Spleen (tissue), 11 donors: ENCODE results near the gene SGCG. TPM values are rescaled to one million over a fixed set of nuclear protein-coding genes. Genes with fewer than 3 reads are reported as not detected.
A peak's percentile ranks its signal among the peaks of the same experiment; 100 is the strongest.

Experiments
- DNase-seq: peaks from one replicate; pipeline ENCODE4 v3.0.0-alpha.2; 2020
- H3K27ac ChIP-seq, 8 donors: fragments of 200-600 bp; sonication (generic) in 7 of 8; 1 replicate in 4 of 8; 2 replicates in 4 of 8; pipeline versions ENCODE4 v1.5.0 to v1.8.0; 2016 to 2021; ENCODE audit warnings: inconsistent platforms in 4 of 8, mild to moderate bottlenecking in 4 of 8, moderate library complexity in 1 of 8
- H3K27me3 ChIP-seq, 7 donors: fragments of 200-600 bp; sonication (generic) in 6 of 7; replicated peaks in 1 of 7; 1 replicate in 4 of 7; 2 replicates in 3 of 7; pipeline versions ENCODE4 v1.5.0 to v1.8.0; 2016 to 2021; ENCODE audit warnings: inconsistent platforms in 3 of 7, mild to moderate bottlenecking in 1 of 7
- H3K36me3 ChIP-seq, 6 donors: fragments of 200-600 bp; sonication (generic) in 5 of 6; 1 replicate in 4 of 6; 2 replicates in 2 of 6; pipeline versions ENCODE4 v1.5.0 to v1.8.0; 2016 to 2021; ENCODE audit warnings: inconsistent platforms in 2 of 6
- H3K4me1 ChIP-seq, 6 donors: fragments of 200-600 bp; sonication (generic) in 5 of 6; 1 replicate in 3 of 6; 2 replicates in 3 of 6; pipeline versions ENCODE4 v1.5.0 to v1.8.0; 2016 to 2021; ENCODE audit warnings: inconsistent platforms in 3 of 6
- H3K4me3 ChIP-seq, 8 donors: fragments of 200-600 bp; sonication (generic) in 7 of 8; 1 replicate in 4 of 8; 2 replicates in 4 of 8; pipeline versions ENCODE4 v1.5.0 to v1.8.0; 2016 to 2021; ENCODE audit warnings: inconsistent platforms in 4 of 8, mild to moderate bottlenecking in 4 of 8, moderate library complexity in 2 of 8
- H3K9me3 ChIP-seq, 8 donors: fragments of 200-600 bp; sonication (generic) in 7 of 8; 1 replicate in 4 of 8; 2 replicates in 4 of 8; pipeline versions ENCODE4 v1.5.0 to v1.8.0; 2016 to 2021; ENCODE audit warnings: inconsistent platforms in 4 of 8
- CTCF ChIP-seq, 11 experiments: fragments of 200-600 bp in 7 of 11; fragments of 450-650 bp in 4 of 11; sonication (generic) in 4 of 11; IDR thresholded peaks in 8 of 11; conservative IDR thresholded peaks in 3 of 11; 1 replicate in 7 of 11; 2 replicates in 4 of 11; pipeline versions ENCODE4 v1.4.0 to v1.8.0; 2016 to 2021; ENCODE audit warnings: antibody characterized with exemption in 11 of 11, inconsistent platforms in 4 of 11, mild to moderate bottlenecking in 1 of 11
- POLR2A ChIP-seq, 3 donors: fragments of 450-650 bp; IDR thresholded peaks; one replicate each; pipeline ENCODE4 v1.5.1; 2017; ENCODE audit warnings: antibody characterized with exemption in 3 of 3, mild to moderate bottlenecking in 1 of 3
- POLR2AphosphoS5 ChIP-seq, 3 donors: sonication (generic); formaldehyde crosslinking; IDR thresholded peaks; one replicate each; pipeline ENCODE4 v1.5.1; 2017; ENCODE audit warnings: antibody characterized with exemption in 3 of 3
- WGBS, 5 donors: extraction: QIAGEN DNeasy Blood & Tissue Kit in 3 of 5; methylation state at CpG; one replicate each; pipeline versions ENCODE4 v1.1.5 to v1.1.7; 2013 to 2018; 5-methylcytosine and 5-hydroxymethylcytosine counted together
- intact Hi-C: fragments of 100-400 bp; cut with DNase I; formaldehyde crosslinking; loops from one replicate; pipeline ENCODE4 v1.15.0; 2023; ENCODE audit warnings: low total_unique reads
- polyA plus RNA-seq, 3 donors: library from polyadenylated mRNA; stranded (reverse); fragments of 200-250 nt; gene quantifications; one replicate each; pipeline ENCODE4 v1.2.1, GENCODE V29; 2013
- total RNA-seq, 7 donors: library from RNA; depleted of rRNA in 3 of 7; stranded (reverse); fragments of >200 nt in 3 of 7; fragmentation: NEBNext Ultra II Directional in 4 of 7; extraction: Animal tissue kit (Norgen Biotek cat#: 25700) in 4 of 7; gene quantifications; one replicate each; pipeline versions ENCODE4 v1.1.0 to v1.2.1, GENCODE V29; 2016 to 2021
- donor health status: healthy with polysubstance abuse.
- donor health status: DM: no; HTN: no; CAD: no; lungs with moderate emphysema.
- donor health status: DM: no; HTN: no; CAD: no.
- donor health status: Bipolar disorder and iron deficiency.
- donor health status: healthy.
- donor health status: DM: no; HTN: no; CAD: no.
- donor health status: DM: yes; HTN: yes; CAD: no.

The SGCG gene
- total and polyA plus RNA-seq, 10 donors = not detected

- 77 to 85% (median 80%) methylated on average over 7 of the region's 7 CpGs for WGBS, 5 donors
- H3K27me3 ChIP-seq = peaks cover 0 to 51% (median 14%) of the 10 kb centered on the region in 7 donors
- H3K36me3 ChIP-seq = no peaks in the 10 kb centered on the region
- H3K4me3 ChIP-seq = no peak overlapping the region
- intact Hi-C loops = no loop called here
- DNase-seq = no peak
- no peak overlapping the region for H3K27ac ChIP-seq
- H3K4me1 ChIP-seq = peaks cover 0 to 16% (median 6%) of the 10 kb centered on the region in 6 donors
- peaks cover 0 to 19% (median 2%) of the 10 kb centered on the region in 8 donors for H3K9me3 ChIP-seq
- TF ChIP-seq POLR2A (IDR thresholded peaks at IDR 0.05) (no peak), CTCF (IDR thresholded peaks at IDR 0.05 in 8 of 11, conservative IDR thresholded peaks at IDR 0.05 in 3 of 11) (no peak), POLR2AphosphoS5 (IDR thresholded peaks at IDR 0.05) (no peak)
These were observed 23.0 kb upstream of the SGCG start for GRCh38 chr13:23157781-23158180.

GRCh38 chr13:23159205-23159759 is 21.5 kb upstream of the SGCG start:
- H3K36me3 ChIP-seq = no peaks in the 10 kb centered on the region
- peaks cover 0 to 51% (median 14%) of the 10 kb centered on the region in 7 donors for H3K27me3 ChIP-seq
- H3K4me3 ChIP-seq = peak overlapping the region in 4 of 8 donors; percentile 19 to 58 (median 25)
- intact Hi-C loops = no loop called here
- peaks cover 0 to 16% (median 6%) of the 10 kb centered on the region in 6 donors for H3K4me1 ChIP-seq
- TF ChIP-seq CTCF (IDR thresholded peaks at IDR 0.05 in 8 of 11, conservative IDR thresholded peaks at IDR 0.05 in 3 of 11) (peak in 6 of 11 experiments; percentile 5 to 46 (median 28)), POLR2A (IDR thresholded peaks at IDR 0.05) (no peak), POLR2AphosphoS5 (IDR thresholded peaks at IDR 0.05) (no peak)
- peaks cover 0 to 6% (median 0%) of the 10 kb centered on the region in 8 donors for H3K9me3 ChIP-seq
- no peak overlapping the region for H3K27ac ChIP-seq
- 9 to 16% (median 10%) methylated on average over 24 to 25 of the region's 25 CpGs for WGBS, 5 donors
- DNase-seq = no peak

GRCh38 chr13:23159760-23160637 is 20.8 kb upstream of the SGCG start:
- DNase-seq = no peak
- no peak overlapping the region for H3K27ac ChIP-seq

More at GRCh38 chr13:23159760-23160637, 20.8 kb upstream of the SGCG start:
- Histone ChIP-seq H3K4me3 (peak overlapping the region in 6 of 8 donors; percentile 14 to 58 (median 19)), H3K4me1 (peaks cover 0 to 16% (median 6%) of the 10 kb centered on the region in 6 donors), H3K9me3 (peaks cover 0 to 4% (median 0%) of the 10 kb centered on the region in 8 donors), H3K36me3 (no peaks in the 10 kb centered on the region), H3K27me3 (peaks cover 0 to 45% (median 14%) of the 10 kb centered on the region in 7 donors)
- intact Hi-C loops = no loop called here
- TF ChIP-seq POLR2A (IDR thresholded peaks at IDR 0.05) (no peak), CTCF (IDR thresholded peaks at IDR 0.05 in 8 of 11, conservative IDR thresholded peaks at IDR 0.05 in 3 of 11) (no peak), POLR2AphosphoS5 (IDR thresholded peaks at IDR 0.05) (no peak)
- WGBS, 5 donors = 2 to 5% (median 4%) methylated on average over 74 to 79 of the region's 79 CpGs
